Measurements from ENCODE around the gene SLC5A10.

GRCh38 chr17:18981642-18982424, 29.9 kb downstream of the SLC5A10 start:
- TF ChIP-seq, protein P1, sequence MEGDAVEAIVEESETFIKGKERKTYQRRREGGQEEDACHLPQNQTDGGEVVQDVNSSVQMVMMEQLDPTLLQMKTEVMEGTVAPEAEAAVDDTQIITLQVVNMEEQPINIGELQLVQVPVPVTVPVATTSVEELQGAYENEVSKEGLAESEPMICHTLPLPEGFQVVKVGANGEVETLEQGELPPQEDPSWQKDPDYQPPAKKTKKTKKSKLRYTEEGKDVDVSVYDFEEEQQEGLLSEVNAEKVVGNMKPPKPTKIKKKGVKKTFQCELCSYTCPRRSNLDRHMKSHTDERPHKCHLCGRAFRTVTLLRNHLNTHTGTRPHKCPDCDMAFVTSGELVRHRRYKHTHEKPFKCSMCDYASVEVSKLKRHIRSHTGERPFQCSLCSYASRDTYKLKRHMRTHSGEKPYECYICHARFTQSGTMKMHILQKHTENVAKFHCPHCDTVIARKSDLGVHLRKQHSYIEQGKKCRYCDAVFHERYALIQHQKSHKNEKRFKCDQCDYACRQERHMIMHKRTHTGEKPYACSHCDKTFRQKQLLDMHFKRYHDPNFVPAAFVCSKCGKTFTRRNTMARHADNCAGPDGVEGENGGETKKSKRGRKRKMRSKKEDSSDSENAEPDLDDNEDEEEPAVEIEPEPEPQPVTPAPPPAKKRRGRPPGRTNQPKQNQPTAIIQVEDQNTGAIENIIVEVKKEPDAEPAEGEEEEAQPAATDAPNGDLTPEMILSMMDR (conservative IDR thresholded peaks at IDR 0.05; ENCODE audit: low read depth, low read length), result no peak
- TF ChIP-seq EZH2 (IDR thresholded peaks at IDR 0.05; ENCODE audit: borderline replicate concordance, low read depth, low read length, poor library complexity, severe bottlenecking), result no peak

Measured in A673 (cell line).